Measurements from ENCODE around the gene CLCN7.
A peak's percentile ranks its signal among the peaks of the same experiment; 100 is the strongest.

CLCN7 gene

GRCh38 chr16:1427473-1428461, 47.1 kb downstream of the CLCN7 start:
- no peak for DNase-seq

DNA sequence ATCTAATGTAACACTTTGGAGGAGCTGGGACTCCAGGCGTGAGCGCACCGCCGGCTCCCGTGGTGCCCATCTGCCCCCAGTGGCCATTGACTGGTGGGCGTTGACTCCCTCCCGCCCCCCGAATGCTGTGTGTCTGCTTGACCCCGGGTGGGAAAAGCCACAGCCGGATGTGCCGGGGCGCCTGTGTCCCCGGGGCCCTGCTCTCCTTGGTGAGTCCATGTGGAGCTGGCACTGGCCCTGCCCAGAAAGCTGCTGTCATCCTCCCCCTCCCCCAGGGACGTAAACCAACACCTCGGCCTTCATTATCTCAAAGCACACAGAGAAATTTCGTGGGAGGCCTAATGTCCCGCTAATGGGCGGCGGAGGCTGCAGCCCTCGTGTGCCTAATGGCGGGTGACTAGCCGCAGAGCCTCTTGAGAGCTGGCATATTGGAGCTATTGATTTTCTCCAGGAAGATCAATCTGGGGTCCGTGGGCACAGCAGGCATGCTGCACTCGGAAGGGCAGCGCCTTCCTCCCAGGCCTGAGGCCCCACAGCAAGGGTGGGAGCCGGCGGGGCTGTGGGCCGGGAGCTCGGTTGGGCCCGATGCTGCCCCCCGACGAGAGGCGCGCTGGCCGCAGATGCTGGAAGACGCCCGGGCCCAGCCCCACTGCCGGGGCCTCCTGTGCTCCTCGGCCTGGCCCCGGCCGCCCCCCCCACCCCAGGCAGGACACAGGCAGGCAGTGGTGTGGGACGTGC, 47.9 kb downstream of the CLCN7 start:
- no peak for DNase-seq

DNA sequence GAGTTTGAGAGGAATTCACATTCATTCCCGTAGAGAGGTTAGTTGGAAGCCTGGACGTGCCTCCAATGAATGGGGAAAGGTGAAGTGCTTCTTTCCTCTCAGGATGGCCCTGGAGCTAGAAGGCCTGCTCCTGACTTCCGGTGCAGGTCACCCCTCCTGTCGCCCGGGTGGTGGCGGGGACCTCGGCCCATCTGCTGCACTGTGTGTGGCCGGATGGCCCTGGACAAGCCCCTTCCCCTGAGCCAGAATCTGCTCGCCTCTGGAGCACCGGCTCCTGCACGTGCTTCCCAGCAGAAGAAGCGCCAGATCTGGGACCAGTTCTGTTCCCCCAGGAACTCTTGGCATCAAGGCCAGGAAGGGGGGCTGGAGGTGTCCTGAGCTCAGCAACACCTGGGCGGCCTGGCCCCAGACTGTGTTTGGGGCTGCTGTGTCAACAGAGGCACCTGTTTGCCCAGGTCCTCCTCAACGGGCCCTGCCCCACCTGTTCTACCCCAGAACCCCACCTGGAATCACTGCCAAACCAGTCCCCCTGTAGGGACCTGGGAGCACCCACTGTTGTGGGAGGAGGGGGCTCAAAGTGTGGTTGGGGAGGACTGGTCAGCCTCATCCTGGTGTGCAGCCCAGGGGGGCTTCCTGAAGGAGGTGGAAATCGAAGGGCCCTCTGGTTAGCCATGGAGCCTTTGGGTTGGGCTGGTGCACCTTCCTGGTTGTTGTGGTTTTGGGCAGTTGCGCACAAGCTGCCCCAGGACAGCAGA, 49.0 kb downstream of the CLCN7 start:
- no peak for DNase-seq

- no peak for DNase-seq
Measured at GRCh38 chr16:1424028-1424427, 50.8 kb downstream of the CLCN7 start.

DNA sequence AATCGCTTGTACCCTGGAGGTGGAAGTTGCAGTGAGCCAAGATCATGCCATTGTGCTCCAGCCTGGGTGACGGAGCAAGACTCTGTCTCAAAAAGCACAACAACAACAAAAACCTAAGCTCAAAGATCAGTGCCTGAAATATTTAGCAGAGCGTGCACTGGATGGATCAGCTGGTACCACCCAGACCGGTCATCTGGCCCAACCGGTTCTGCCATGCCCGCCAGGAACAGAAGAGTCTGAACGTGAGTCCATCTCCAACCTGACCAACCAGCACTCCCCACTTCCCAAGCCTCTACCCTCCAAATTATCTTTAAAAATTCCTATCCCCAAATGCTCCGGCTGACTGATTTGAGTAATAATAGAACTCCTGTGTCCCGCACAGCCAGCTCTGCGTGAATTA, 52.8 kb downstream of the CLCN7 start:
- no peak for DNase-seq

GRCh38 chr16:1420111-1420539, 54.7 kb downstream of the CLCN7 start:
- no peak for DNase-seq

GRCh38 chr16:1416521-1416941, 58.3 kb downstream of the CLCN7 start:
- no peak for DNase-seq

DNA sequence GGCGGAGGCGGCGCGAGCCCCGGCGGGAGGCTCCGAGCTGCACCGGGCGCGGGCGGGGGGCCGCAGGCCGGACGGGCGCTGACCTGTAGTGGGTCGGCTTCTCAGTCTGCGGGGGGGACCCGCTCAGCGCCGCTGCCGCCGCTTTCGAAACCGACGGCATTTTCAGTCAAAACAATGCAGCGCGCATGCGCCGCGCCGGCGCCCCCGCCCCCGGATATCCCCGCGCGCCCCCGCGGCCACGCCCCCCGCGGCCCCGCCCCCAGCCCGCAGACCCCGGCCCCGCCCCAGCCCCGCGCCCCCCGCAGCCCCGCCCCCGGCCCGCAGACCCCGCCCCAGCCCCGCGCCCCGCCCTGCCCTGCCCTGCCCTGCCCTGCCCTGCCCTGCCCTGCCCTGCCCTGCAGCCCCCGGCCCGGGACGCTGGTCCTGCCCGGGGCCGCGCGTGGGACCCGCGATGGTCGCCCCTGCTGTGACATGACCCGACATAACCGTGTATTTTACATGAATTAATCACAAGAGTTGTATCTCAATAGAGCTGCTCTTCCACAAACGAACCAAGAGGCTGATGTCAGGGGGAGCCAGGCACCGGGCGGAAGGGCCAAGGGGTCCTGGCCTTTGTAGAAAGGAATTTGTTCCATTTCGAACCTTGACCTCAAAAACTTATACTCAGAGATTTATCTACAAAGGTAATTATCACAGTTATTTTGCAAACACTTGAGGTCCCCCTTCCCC, 60.1 kb downstream of the CLCN7 start, which contains the start of gene UNKL:
Gene UNKL (minus strand): TSS at position 173 of the 729 bp plus-strand sequence. CDS start 13 bp downstream, at position 160.
- DNase-seq, result no peak

GRCh38 chr16:1413684-1414531, 60.9 kb downstream of the CLCN7 start:
- no peak for DNase-seq

DNA sequence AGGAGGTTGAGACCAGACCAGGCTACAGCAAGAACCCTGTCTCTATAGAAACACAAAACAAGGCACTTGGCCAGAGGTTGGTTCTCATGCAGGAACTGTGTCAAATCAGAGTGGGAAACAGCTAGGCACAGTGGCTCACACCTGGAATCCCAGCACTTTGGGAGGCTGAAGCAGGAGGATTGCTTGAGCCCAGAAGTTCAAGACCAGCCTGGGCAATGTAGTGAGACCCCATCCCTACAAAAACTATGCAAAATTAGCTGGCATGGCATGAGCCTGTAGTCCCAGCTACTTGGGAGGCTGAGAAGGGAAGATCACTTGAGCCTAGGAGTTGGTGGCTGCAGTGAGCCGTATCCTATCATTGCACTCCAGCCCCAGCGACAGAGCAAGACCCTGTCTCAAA, 62.0 kb downstream of the CLCN7 start:
- no peak for DNase-seq

DNA sequence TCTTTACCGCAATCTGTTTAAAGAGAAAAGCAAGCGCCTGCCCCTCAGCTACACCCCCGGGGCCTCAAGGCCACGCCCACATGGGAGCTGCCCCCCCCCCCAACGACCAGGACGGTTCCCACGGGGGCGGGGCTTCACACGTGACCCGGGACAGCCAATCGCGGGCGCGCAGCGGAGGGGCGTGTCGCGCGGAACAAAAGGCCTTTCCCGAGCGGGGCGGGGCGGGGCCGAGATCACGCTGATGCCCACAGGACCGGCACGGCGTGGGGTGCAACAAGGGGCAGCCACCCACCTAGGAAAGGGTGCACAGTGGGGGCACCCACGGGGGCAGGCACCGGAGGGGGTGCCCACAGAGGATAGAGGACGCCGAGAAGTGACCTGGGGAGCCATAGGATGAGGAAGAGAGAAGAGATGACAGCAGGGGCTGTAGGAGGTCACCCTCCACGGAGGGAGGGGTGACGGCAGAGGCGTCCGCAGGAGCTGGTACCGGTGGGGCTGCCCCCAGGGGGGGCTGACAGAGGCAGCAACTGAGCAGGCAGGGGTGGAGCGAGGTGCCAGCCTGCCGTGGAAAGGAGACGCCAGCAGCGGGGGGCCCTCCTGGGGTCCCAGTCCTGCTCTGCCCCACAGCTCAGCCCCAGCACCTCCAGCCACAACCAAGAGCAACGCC, 66.5 kb downstream of the CLCN7 start:
- peak; percentile 59 for DNase-seq

DNA sequence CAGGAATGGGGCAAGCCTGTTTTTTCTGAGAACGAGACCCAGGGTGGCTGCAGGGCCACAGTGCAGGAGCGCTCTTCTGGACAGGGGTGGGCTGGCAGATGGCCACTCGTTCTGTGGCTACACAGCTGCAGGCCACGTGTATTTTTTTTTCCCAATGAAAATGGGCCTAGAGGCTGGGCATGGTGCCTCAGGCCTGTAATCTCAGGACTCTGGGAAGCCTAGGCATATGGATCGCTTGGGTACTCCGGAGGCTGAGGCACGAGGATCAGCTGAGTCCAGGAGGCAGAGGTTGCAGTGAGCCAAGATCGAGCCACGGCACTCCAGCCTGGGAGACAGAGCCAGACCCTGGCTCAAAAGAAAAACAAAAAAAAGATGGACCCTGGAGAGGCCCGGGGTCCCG, 67.1 kb downstream of the CLCN7 start:
- no peak for DNase-seq

DNA sequence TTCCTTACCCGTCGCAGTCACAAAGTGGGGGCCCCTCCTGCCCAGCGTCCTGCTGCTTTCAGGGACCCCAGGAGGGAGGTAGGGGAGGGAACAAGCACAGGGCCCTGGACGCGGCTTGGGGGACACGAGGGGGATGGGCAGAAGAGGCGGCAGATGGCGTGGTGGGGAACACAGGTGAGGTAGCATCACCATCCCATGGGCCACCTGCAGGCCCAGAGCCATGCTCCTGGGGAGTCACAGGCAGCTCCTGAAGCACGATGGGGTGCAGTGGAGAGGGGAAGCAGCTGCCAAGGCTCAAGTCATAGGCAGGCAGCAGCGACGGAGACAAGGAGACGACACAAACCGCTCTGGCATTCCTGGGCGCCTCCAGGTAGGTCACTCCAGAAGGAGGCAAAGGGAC, 71.1 kb downstream of the CLCN7 start:
- DNase-seq, result no peak

DNA sequence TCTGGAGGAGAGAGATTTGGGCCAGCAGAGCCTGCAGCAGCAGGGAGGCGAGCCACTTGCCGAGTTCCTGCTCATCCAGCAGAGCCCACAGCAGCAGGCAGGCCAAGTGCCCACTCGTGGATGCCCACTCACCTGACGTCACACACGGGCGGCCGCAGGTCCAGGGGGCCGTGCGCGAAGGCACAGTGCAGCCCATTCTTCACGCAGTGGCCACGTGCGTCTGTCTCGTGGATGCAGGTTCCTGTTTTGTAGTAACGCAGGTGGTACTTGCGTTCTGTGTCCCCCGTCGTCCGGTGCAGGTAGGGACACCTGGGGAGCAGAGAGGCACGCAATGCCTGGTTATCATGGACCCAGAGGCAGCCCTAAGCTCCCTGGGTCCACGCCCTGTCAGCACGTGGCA, 71.8 kb downstream of the CLCN7 start:
- DNase-seq, result no peak

- DNase-seq, result no peak
Measured at GRCh38 chr16:1401758-1402154, 73.1 kb downstream of the CLCN7 start.

GRCh38 chr16:1401061-1401757, 73.6 kb downstream of the CLCN7 start:
- no peak for DNase-seq

DNA sequence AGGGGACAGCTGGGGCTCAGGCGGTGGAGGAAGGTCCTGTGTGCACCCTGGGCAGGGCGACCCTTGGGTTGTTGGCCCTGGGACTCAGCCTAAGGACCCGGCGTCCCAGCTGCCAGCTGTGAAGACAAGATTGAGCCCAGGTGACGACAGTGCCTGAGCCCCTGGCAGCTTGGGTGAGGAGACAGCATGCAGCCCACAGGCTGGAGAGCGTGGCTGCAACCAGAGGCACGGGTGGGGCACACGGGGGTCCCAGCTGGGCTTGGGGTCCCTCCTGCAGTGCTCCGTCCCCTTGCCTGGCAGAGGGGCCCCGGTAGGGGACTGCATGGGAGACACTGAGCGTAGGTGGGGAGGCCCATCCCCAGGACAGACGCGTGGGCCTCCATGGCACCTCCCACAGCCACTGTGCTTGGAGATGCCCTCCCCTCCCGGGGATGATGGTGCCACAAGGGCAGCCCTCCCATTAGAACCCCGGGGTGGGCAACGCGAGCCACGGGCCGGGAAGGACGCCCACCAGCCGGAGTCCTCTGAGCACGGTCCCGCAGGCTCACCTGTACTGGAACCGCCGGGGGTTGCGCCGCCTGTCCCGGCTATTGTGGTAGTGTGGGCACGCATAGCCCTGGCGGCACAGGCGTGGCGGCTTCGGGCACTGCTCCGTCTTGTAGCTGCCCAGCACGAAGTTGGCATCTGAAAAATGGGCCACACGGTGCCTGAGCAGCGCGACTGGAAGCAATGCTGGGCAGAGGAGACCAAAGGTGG, 75.8 kb downstream of the CLCN7 start:
- DNase-seq, result no peak

DNA sequence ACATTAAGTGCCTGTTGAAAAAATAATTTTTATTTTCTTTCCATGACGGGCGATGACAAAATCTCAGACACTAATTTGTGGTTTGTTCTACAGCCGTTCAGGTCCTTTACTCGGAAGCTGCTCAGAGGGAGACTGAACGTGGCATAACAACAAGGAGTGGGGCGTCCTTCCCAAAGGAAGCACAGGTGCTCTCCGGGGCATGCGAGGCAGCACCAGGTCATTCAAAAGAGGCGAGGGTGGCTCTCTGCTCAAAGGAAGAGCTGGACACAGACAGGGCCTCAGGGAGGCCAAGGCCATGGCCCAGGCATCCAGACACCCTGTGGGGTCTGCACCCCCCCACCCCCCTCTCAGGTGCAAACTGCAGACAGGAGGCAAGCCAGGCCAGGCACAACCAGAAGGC, 76.5 kb downstream of the CLCN7 start:
- no peak for DNase-seq

GRCh38 chr16:1397779-1398178, 77.0 kb downstream of the CLCN7 start:
- DNase-seq, result no peak
